ENCODE data around the gene ACKR4. TPM values are rescaled to one million over a fixed set of nuclear protein-coding genes. Genes with fewer than 3 reads are reported as not detected.

ACKR4 gene
- total and polyA plus RNA-seq, 2 of the 8 experiments (the other 6 are each of a cell fraction or from before 2014, with no cell fraction given), result not detected

GRCh38 chr3:132549890-132550578 is 47.0 kb upstream of the ACKR4 start:
- Histone ChIP-seq H3K4me1 (replicated peaks in 1 of 4; ENCODE audit: control insufficient read depth in 3 of 4, insufficient read depth in 4 of 4, low read length in 3 of 4) (peaks cover 0 to 12% (median 3%) of the 10 kb centered on the region in 4 experiments; a peak in 3 of 7 replicates), H2BK5ac (ENCODE audit: low read depth, low read length) (no peak overlapping the region), H3K4me3 (ENCODE audit: extremely low read depth in 1 of 4, insufficient read depth in 2 of 4, low read depth in 3 of 4, low read length in 4 of 4) (no peak overlapping the region), H3K14ac (ENCODE audit: insufficient read length) (no peak overlapping the region), H3K9me3 (ENCODE audit: insufficient read depth in 2 of 2, low read depth in 1 of 2, low read length in 1 of 2) (no peaks in the 10 kb centered on the region; a peak in 1 of 4 replicates), H3K18ac (ENCODE audit: extremely low read depth, low read length) (no peak overlapping the region), H4K91ac (replicated peaks; ENCODE audit: insufficient read length, low read length) (no peak overlapping the region), H2BK15ac (ENCODE audit: low read length) (no peak overlapping the region), H2BK120ac (replicated peaks; ENCODE audit: low read depth, low read length) (no peak overlapping the region), H4K20me1 (replicated peaks in 1 of 2; ENCODE audit: control insufficient read depth in 1 of 2, insufficient read depth in 2 of 2, low read length in 2 of 2) (no peaks in the 10 kb centered on the region), H3K9ac (replicated peaks in 1 of 4; ENCODE audit: extremely low read depth in 1 of 4, low read depth in 3 of 4, low read length in 3 of 4) (no peak overlapping the region), H2AFZ (ENCODE audit: low read length) (no peak overlapping the region), H3K23ac (ENCODE audit: insufficient read length) (no peak overlapping the region), H2BK12ac (ENCODE audit: low read depth, low read length) (no peak overlapping the region), H3K4ac (replicated peaks; ENCODE audit: insufficient read length, low read depth, low read length) (no peak overlapping the region), H3K27ac (ENCODE audit: low read depth, low read length) (no peak overlapping the region), H3K79me2 (ENCODE audit: control insufficient read depth in 1 of 2, insufficient read depth in 2 of 2, low read length in 2 of 2) (no peaks in the 10 kb centered on the region), H3K79me1 (ENCODE audit: low read depth, low read length) (no peaks in the 10 kb centered on the region), H4K8ac (ENCODE audit: extremely low read depth, insufficient read depth, low read length) (no peak overlapping the region), H3K4me2 (ENCODE audit: insufficient read depth in 1 of 2, low read depth in 2 of 2, low read length in 2 of 2) (no peak overlapping the region), H2AK5ac (ENCODE audit: low read depth, low read length) (no peak overlapping the region), H3K56ac (replicated peaks; ENCODE audit: insufficient read length, low read depth, low read length) (no peak overlapping the region), H3K36me3 (ENCODE audit: control insufficient read depth in 2 of 4, insufficient read depth in 4 of 4, low read length in 3 of 4) (no peaks in the 10 kb centered on the region), H4K5ac (ENCODE audit: insufficient read length, low read depth, low read length) (no peak overlapping the region), H3K27me3 (replicated peaks in 1 of 4; ENCODE audit: control insufficient read depth in 3 of 4, extremely low read depth in 1 of 4, insufficient read depth in 3 of 4, low read length in 3 of 4) (no peaks in the 10 kb centered on the region), H2BK20ac (ENCODE audit: low read length) (no peak overlapping the region), H3K23me2 (ENCODE audit: low read depth, low read length) (no peaks in the 10 kb centered on the region)
- no peak for FAIRE-seq
- TF ChIP-seq NRF1 (IDR thresholded peaks at IDR 0.05; ENCODE audit: low read depth, low read length) (no peak), BCL11A (IDR thresholded peaks at IDR 0.05; ENCODE audit: low read depth in 2 of 2, low read length in 2 of 2) (no peak), BRCA1 (IDR thresholded peaks at IDR 0.05; ENCODE audit: low read depth, low read length) (no peak), CREB1 (IDR thresholded peaks at IDR 0.05) (no peak), NANOG (IDR thresholded peaks at IDR 0.05; ENCODE audit: insufficient read depth, low read depth, low read length, poor library complexity, severe bottlenecking) (no peak)
- POLR2A ChIA-PET (ENCODE audit: partially characterized antibody), result no interaction called here
- no peak for DNase-seq (ENCODE audit: low read depth in 1 of 2, low spot score in 2 of 2)
- CTCF ChIA-PET (ENCODE audit: partially characterized antibody), result interaction anchor here (5.2 to 10.2 kb wide), 2 partner anchors 14 to 92 kb away, joined by 30 to 102 read pairs; no protein-coding TSS in a partner anchor
